ENCODE data around the gene CCNF.
"Not testable (repeated sequence)": the region's sequence is repeated elsewhere in the genome, so short reads cannot be mapped to it uniquely, and the experiment has no call there.

CCNF gene

GRCh38 chr16:2437032-2437790 is 8.0 kb downstream of the CCNF start:
- TF ChIP-seq POLR2A (IDR thresholded peaks at IDR 0.05; ENCODE audit: extremely low read depth, insufficient read length) (no peak), CTCF (IDR thresholded peaks at IDR 0.05; ENCODE audit: low read depth, low read length) (no peak), MYC (IDR thresholded peaks at IDR 0.05; ENCODE audit: low read depth, low read length) (no peak), MAX (IDR thresholded peaks at IDR 0.05; ENCODE audit: low read depth, low read length) (no peak)
- no peak overlapping the region for H3K4me3 ChIP-seq (ENCODE audit: low read depth, low read length)
- DNase-seq (ENCODE audit: low read depth), result no peak

- TF ChIP-seq CTCF (IDR thresholded peaks at IDR 0.05; ENCODE audit: low read depth, low read length), result no peak
- no peak for TF ChIP-seq MAX (IDR thresholded peaks at IDR 0.05; ENCODE audit: low read depth, low read length)
- no peak for TF ChIP-seq POLR2A (IDR thresholded peaks at IDR 0.05; ENCODE audit: extremely low read depth, insufficient read length)
- no peak for TF ChIP-seq MYC (IDR thresholded peaks at IDR 0.05; ENCODE audit: low read depth, low read length)
- no peak overlapping the region for H3K4me3 ChIP-seq (ENCODE audit: low read depth, low read length)
- no peak for DNase-seq (ENCODE audit: low read depth)
Observed at GRCh38 chr16:2438121-2438520, 8.9 kb downstream of the CCNF start.

- no peak for TF ChIP-seq POLR2A (IDR thresholded peaks at IDR 0.05; ENCODE audit: extremely low read depth, insufficient read length)
- TF ChIP-seq MYC (IDR thresholded peaks at IDR 0.05; ENCODE audit: low read depth, low read length), result no peak
- no peak for TF ChIP-seq CTCF (IDR thresholded peaks at IDR 0.05; ENCODE audit: low read depth, low read length)
- no peak for DNase-seq (ENCODE audit: low read depth)
- H3K4me3 ChIP-seq (ENCODE audit: low read depth, low read length), result no peak overlapping the region
Observed at GRCh38 chr16:2439598-2439997, 10.4 kb downstream of the CCNF start.

GRCh38 chr16:2441143-2441804 is 12.0 kb downstream of the CCNF start:
- not testable (repeated sequence) for DNase-seq (ENCODE audit: low read depth); H3K4me3 ChIP-seq (ENCODE audit: low read depth, low read length)

- no peak for TF ChIP-seq MYC (IDR thresholded peaks at IDR 0.05; ENCODE audit: low read depth, low read length)
- no peak for TF ChIP-seq MAX (IDR thresholded peaks at IDR 0.05; ENCODE audit: low read depth, low read length)
- no peak for TF ChIP-seq POLR2A (IDR thresholded peaks at IDR 0.05; ENCODE audit: extremely low read depth, insufficient read length)
- TF ChIP-seq CTCF (IDR thresholded peaks at IDR 0.05; ENCODE audit: low read depth, low read length), result no peak
- H3K4me3 ChIP-seq (ENCODE audit: low read depth, low read length), result no peak overlapping the region
- no peak for DNase-seq (ENCODE audit: low read depth)
Observed at GRCh38 chr16:2443555-2443954, 14.3 kb downstream of the CCNF start.

GRCh38 chr16:2447920-2448583 is 18.8 kb downstream of the CCNF start:
- H3K4me3 ChIP-seq (ENCODE audit: low read depth, low read length), result no peak overlapping the region
- TF ChIP-seq POLR2A (IDR thresholded peaks at IDR 0.05; ENCODE audit: extremely low read depth, insufficient read length), result no peak
- no peak for TF ChIP-seq CTCF (IDR thresholded peaks at IDR 0.05; ENCODE audit: low read depth, low read length)
- TF ChIP-seq MAX (IDR thresholded peaks at IDR 0.05; ENCODE audit: low read depth, low read length), result no peak
- no peak for TF ChIP-seq MYC (IDR thresholded peaks at IDR 0.05; ENCODE audit: low read depth, low read length)
- DNase-seq (ENCODE audit: low read depth), result no peak
